Measurements from ENCODE around the gene CCT5.

DNA sequence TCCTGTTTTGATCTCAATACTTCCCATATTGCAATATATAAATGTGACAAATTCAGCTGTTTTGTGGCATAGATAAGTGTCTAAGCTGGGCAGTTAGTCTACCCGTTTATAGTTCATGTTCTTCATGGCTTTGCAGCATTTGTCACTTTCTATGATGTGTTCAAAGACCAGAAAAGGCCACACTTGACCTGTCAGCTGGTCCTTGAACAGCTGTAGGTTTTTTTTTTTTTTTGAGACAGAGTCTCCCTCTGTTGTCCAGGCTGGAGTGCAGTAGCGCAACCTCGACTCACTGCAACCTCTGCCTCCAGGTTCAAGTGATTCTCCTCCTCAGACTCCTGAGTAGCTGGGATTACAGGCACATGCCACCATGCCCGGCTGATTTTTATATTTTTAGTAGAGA lies 29.2 kb downstream of the CCT5 start:
- TF ChIP-seq, protein P1, sequence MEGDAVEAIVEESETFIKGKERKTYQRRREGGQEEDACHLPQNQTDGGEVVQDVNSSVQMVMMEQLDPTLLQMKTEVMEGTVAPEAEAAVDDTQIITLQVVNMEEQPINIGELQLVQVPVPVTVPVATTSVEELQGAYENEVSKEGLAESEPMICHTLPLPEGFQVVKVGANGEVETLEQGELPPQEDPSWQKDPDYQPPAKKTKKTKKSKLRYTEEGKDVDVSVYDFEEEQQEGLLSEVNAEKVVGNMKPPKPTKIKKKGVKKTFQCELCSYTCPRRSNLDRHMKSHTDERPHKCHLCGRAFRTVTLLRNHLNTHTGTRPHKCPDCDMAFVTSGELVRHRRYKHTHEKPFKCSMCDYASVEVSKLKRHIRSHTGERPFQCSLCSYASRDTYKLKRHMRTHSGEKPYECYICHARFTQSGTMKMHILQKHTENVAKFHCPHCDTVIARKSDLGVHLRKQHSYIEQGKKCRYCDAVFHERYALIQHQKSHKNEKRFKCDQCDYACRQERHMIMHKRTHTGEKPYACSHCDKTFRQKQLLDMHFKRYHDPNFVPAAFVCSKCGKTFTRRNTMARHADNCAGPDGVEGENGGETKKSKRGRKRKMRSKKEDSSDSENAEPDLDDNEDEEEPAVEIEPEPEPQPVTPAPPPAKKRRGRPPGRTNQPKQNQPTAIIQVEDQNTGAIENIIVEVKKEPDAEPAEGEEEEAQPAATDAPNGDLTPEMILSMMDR (IDR thresholded peaks at IDR 0.05 in 8 of 11, conservative IDR thresholded peaks at IDR 0.05 in 3 of 11), result no peak
- no peak for TF ChIP-seq POLR2AphosphoS5 (IDR thresholded peaks at IDR 0.05)
